Measurements from ENCODE around the gene NRIP1.
"Not testable (repeated sequence)": the region's sequence is repeated elsewhere in the genome, so short reads cannot be mapped to it uniquely, and the experiment has no call there.

NRIP1 gene

GRCh38 chr21:14968821-14969220 lies 96.0 kb downstream of the NRIP1 start:
- DNase-seq = peak; percentile 50

- no peak for DNase-seq
Measured at GRCh38 chr21:14968029-14968428, 96.8 kb downstream of the NRIP1 start.

GRCh38 chr21:14964621-14965020 lies 100.2 kb downstream of the NRIP1 start:
- no peak for DNase-seq

- no peak for DNase-seq
Measured at GRCh38 chr21:14962217-14962616, 102.6 kb downstream of the NRIP1 start.

GRCh38 chr21:14961502-14961901 lies 103.3 kb downstream of the NRIP1 start:
- DNase-seq = no peak

GRCh38 chr21:14959343-14959742 lies 105.5 kb downstream of the NRIP1 start:
- DNase-seq = peak; percentile 24

- DNase-seq = peak; percentile 26
Measured at GRCh38 chr21:14957836-14958235, 107.0 kb downstream of the NRIP1 start.

GRCh38 chr21:14956807-14957206 lies 108.0 kb downstream of the NRIP1 start:
- peak; percentile 91 for DNase-seq

GRCh38 chr21:14955936-14956520 lies 108.8 kb downstream of the NRIP1 start:
- DNase-seq = no peak

GRCh38 chr21:14952916-14953315 lies 111.9 kb downstream of the NRIP1 start:
- no peak for DNase-seq

GRCh38 chr21:14949603-14950002 lies 115.2 kb downstream of the NRIP1 start:
- no peak for DNase-seq

- DNase-seq = no peak
Measured at GRCh38 chr21:14947613-14948160, 117.1 kb downstream of the NRIP1 start.

- no peak for DNase-seq
Measured at GRCh38 chr21:14945176-14945575, 119.6 kb downstream of the NRIP1 start.

GRCh38 chr21:14943616-14944015 lies 121.2 kb downstream of the NRIP1 start:
- DNase-seq = no peak

- no peak for DNase-seq
Measured at GRCh38 chr21:14942801-14943490, 121.9 kb downstream of the NRIP1 start.

- not testable (repeated sequence) for DNase-seq
Measured at GRCh38 chr21:14927324-14927723, 137.5 kb downstream of the NRIP1 start.

- DNase-seq = peak; percentile 20
Measured at GRCh38 chr21:14926186-14926585, 138.6 kb downstream of the NRIP1 start.

GRCh38 chr21:14923468-14923867 lies 141.3 kb downstream of the NRIP1 start:
- DNase-seq = peak; percentile 78

- DNase-seq = no peak
Measured at GRCh38 chr21:14922980-14923379, 141.8 kb downstream of the NRIP1 start.

GRCh38 chr21:14918527-14918926 lies 146.3 kb downstream of the NRIP1 start:
- no peak for DNase-seq

GRCh38 chr21:14917762-14918161 lies 147.0 kb downstream of the NRIP1 start:
- DNase-seq = no peak

- DNase-seq = peak; percentile 32
Measured at GRCh38 chr21:14916676-14917141, 148.1 kb downstream of the NRIP1 start.

GRCh38 chr21:14913638-14914037 lies 151.2 kb downstream of the NRIP1 start:
- no peak for DNase-seq

GRCh38 chr21:14911351-14911750 lies 153.4 kb downstream of the NRIP1 start:
- DNase-seq = no peak

All from fibroblast of skin of right biceps (primary cell).